ENCODE results near the gene TMEM63B.

TMEM63B gene

GRCh38 chr6:44133981-44134711 lies 6.8 kb downstream of the TMEM63B start:
- TF ChIP-seq ZC3H10 (CRISPR knock-in tag; IDR thresholded peaks at IDR 0.05) (no peak), ARNTL (CRISPR knock-in tag; IDR thresholded peaks at IDR 0.05; ENCODE audit: borderline replicate concordance, low read depth) (no peak), ZFP3 (CRISPR knock-in tag; IDR thresholded peaks at IDR 0.05) (no peak), BACH2 (CRISPR knock-in tag; IDR thresholded peaks at IDR 0.05; ENCODE audit: borderline replicate concordance) (no peak), ZFP30 (CRISPR knock-in tag; IDR thresholded peaks at IDR 0.05) (no peak), CSRNP3 (CRISPR knock-in tag; IDR thresholded peaks at IDR 0.05) (no peak), TOX (CRISPR knock-in tag; IDR thresholded peaks at IDR 0.05; ENCODE audit: borderline replicate concordance) (no peak), ESRRG (CRISPR knock-in tag; IDR thresholded peaks at IDR 0.05) (no peak), TSHZ2 (CRISPR knock-in tag; IDR thresholded peaks at IDR 0.05) (no peak)
- no peak for ATAC-seq

GRCh38 chr6:44135173-44135758 lies 7.9 kb downstream of the TMEM63B start:
- ATAC-seq: no peak
- no peak for TF ChIP-seq RARB (CRISPR knock-in tag; IDR thresholded peaks at IDR 0.05)

GRCh38 chr6:44135875-44136274 lies 8.5 kb downstream of the TMEM63B start:
- no peak for ATAC-seq
- no peak for TF ChIP-seq RARB (CRISPR knock-in tag; IDR thresholded peaks at IDR 0.05)
- no peak for TF ChIP-seq TCF4 (CRISPR knock-in tag; IDR thresholded peaks at IDR 0.05; ENCODE audit: borderline replicate concordance)
- TF ChIP-seq OSR1 (CRISPR knock-in tag; IDR thresholded peaks at IDR 0.05): no peak
- no peak for TF ChIP-seq ZNF8 (CRISPR knock-in tag; IDR thresholded peaks at IDR 0.05)
- TF ChIP-seq ZC3H10 (CRISPR knock-in tag; IDR thresholded peaks at IDR 0.05): no peak
- no peak for TF ChIP-seq ISL1 (CRISPR knock-in tag; IDR thresholded peaks at IDR 0.05)
- TF ChIP-seq PPARA (CRISPR knock-in tag; IDR thresholded peaks at IDR 0.05; ENCODE audit: borderline replicate concordance): no peak

GRCh38 chr6:44138717-44139350 lies 11.5 kb downstream of the TMEM63B start:
- ATAC-seq: no peak
- TF ChIP-seq ZFP30 (CRISPR knock-in tag; IDR thresholded peaks at IDR 0.05): no peak
- TF ChIP-seq ZNF565 (CRISPR knock-in tag; conservative IDR thresholded peaks at IDR 0.05; ENCODE audit: low read depth): no peak
- no peak for TF ChIP-seq CREB5 (CRISPR knock-in tag; IDR thresholded peaks at IDR 0.05; ENCODE audit: low read depth)
- no peak for TF ChIP-seq CSDC2 (CRISPR knock-in tag; IDR thresholded peaks at IDR 0.05)
- no peak for TF ChIP-seq ZNF8 (CRISPR knock-in tag; IDR thresholded peaks at IDR 0.05)
- no peak for TF ChIP-seq TOX (CRISPR knock-in tag; IDR thresholded peaks at IDR 0.05; ENCODE audit: borderline replicate concordance)

- TF ChIP-seq TCF4 (CRISPR knock-in tag; IDR thresholded peaks at IDR 0.05; ENCODE audit: borderline replicate concordance) (no peak), ZFP30 (CRISPR knock-in tag; IDR thresholded peaks at IDR 0.05) (no peak), CSRNP3 (CRISPR knock-in tag; IDR thresholded peaks at IDR 0.05) (no peak), RARB (CRISPR knock-in tag; IDR thresholded peaks at IDR 0.05) (no peak), GLIS3 (CRISPR knock-in tag; IDR thresholded peaks at IDR 0.05) (no peak), ZNF70 (CRISPR knock-in tag; IDR thresholded peaks at IDR 0.05) (no peak), TOX (CRISPR knock-in tag; IDR thresholded peaks at IDR 0.05; ENCODE audit: borderline replicate concordance) (no peak)
- no peak for ATAC-seq
Measured at GRCh38 chr6:44139351-44139743, 12.0 kb downstream of the TMEM63B start.

All from SK-N-SH treated with all-trans-retinoic acid at 6 μM for 48 hours (cell line).